ENCODE results near the gene DENND4B. TPM values are rescaled to one million over a fixed set of nuclear protein-coding genes. Genes with fewer than 3 reads are reported as not detected.

The DENND4B gene
- polyA plus RNA-seq, 1 of the 3 experiments (the other 2 are of a cell fraction), result 29.6 TPM

- Histone ChIP-seq H3K9me3 (no peaks in the 10 kb centered on the region), H3K4me2 (no peak overlapping the region), H2AFZ (ENCODE audit: low read depth) (no peak overlapping the region), H3K27ac (ENCODE audit: low read depth in 2 of 2, low read length in 1 of 2) (no peak overlapping the region), H3K9me2 (no peaks in the 10 kb centered on the region), H3K9ac (no peak overlapping the region), H3K27me3 (ENCODE audit: insufficient read depth) (no peaks in the 10 kb centered on the region), H3K36me3 (replicated peaks in 1 of 2; ENCODE audit: control insufficient read depth in 1 of 2, insufficient read depth in 2 of 2, low read length in 1 of 2) (peaks cover 0 to 56% of the 10 kb centered on the region in 2 experiments), H3K4me1 (ENCODE audit: control insufficient read depth in 1 of 2, insufficient read depth in 2 of 2, low read depth in 1 of 2, low read length in 1 of 2) (peaks cover 0 to 11% of the 10 kb centered on the region in 2 experiments; a peak in 1 of 4 replicates), H3K79me2 (ENCODE audit: insufficient read depth) (no peaks in the 10 kb centered on the region), H4K20me1 (ENCODE audit: insufficient read depth) (no peaks in the 10 kb centered on the region), H3K4me3 (ENCODE audit: low read depth in 2 of 2, low read length in 1 of 2) (no peak overlapping the region), H3F3A (replicated peaks; ENCODE audit: insufficient read depth) (peaks cover 2% of the 10 kb centered on the region)
- TF ChIP-seq GABPA (IDR thresholded peaks at IDR 0.05; ENCODE audit: low read depth), result no peak
- TF ChIP-seq RCOR1 (IDR thresholded peaks at IDR 0.05; ENCODE audit: low read length), result no peak
- no peak for TF ChIP-seq CHD2 (IDR thresholded peaks at IDR 0.05; ENCODE audit: low read length, partially characterized antibody)
- ChIA-PET CTCF (interaction anchor here (1.3 kb wide), 1 partner anchor 12 kb away, joined by 4 read pairs; no protein-coding TSS in a partner anchor), POLR2A (interaction anchor here (0.6 kb wide), 1 partner anchor 300 kb away, joined by 3 read pairs; no protein-coding TSS in a partner anchor)
- DNase-seq, result peak; percentile 15
- 96% methylated on average over 9 of the region's 11 CpGs for WGBS (ENCODE audit: low lambda C conversion rate)
These were observed 12.6 kb downstream of the DENND4B start for GRCh38 chr1:153933955-153934354.

DNA sequence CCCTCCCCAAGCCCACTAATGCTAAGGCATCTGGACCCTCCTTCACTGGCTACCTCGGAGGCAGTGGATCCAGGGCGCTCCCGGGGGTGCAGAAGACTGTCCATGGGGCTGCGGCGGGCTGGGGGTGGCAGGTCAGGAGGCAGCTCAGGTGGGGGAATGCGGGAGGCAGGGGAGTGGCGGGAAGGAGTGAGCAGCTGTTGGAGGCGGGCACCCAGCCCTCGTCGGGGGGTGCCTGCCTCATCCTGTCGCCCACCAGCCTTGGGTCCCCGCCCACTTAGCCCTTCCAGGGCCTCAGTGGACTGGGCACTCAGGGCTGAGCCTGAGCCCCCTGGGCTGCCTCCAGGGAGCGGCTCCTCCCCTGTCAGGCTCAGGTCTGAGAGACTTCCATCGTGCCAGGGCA, 13.1 kb downstream of the DENND4B start:
- TF ChIP-seq, protein P1, sequence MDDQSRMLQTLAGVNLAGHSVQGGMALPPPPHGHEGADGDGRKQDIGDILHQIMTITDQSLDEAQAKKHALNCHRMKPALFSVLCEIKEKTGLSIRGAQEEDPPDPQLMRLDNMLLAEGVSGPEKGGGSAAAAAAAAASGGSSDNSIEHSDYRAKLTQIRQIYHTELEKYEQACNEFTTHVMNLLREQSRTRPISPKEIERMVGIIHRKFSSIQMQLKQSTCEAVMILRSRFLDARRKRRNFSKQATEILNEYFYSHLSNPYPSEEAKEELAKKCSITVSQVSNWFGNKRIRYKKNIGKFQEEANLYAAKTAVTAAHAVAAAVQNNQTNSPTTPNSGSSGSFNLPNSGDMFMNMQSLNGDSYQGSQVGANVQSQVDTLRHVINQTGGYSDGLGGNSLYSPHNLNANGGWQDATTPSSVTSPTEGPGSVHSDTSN (IDR thresholded peaks at IDR 0.05), result no peak
- TF ChIP-seq, protein P2, sequence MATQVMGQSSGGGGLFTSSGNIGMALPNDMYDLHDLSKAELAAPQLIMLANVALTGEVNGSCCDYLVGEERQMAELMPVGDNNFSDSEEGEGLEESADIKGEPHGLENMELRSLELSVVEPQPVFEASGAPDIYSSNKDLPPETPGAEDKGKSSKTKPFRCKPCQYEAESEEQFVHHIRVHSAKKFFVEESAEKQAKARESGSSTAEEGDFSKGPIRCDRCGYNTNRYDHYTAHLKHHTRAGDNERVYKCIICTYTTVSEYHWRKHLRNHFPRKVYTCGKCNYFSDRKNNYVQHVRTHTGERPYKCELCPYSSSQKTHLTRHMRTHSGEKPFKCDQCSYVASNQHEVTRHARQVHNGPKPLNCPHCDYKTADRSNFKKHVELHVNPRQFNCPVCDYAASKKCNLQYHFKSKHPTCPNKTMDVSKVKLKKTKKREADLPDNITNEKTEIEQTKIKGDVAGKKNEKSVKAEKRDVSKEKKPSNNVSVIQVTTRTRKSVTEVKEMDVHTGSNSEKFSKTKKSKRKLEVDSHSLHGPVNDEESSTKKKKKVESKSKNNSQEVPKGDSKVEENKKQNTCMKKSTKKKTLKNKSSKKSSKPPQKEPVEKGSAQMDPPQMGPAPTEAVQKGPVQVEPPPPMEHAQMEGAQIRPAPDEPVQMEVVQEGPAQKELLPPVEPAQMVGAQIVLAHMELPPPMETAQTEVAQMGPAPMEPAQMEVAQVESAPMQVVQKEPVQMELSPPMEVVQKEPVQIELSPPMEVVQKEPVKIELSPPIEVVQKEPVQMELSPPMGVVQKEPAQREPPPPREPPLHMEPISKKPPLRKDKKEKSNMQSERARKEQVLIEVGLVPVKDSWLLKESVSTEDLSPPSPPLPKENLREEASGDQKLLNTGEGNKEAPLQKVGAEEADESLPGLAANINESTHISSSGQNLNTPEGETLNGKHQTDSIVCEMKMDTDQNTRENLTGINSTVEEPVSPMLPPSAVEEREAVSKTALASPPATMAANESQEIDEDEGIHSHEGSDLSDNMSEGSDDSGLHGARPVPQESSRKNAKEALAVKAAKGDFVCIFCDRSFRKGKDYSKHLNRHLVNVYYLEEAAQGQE (IDR thresholded peaks at IDR 0.05; ENCODE audit: low read depth, low read length), result no peak
- TF ChIP-seq YY1 (IDR thresholded peaks at IDR 0.05; ENCODE audit: low read depth) (no peak), SIN3A (IDR thresholded peaks at IDR 0.05; ENCODE audit: borderline replicate concordance, low read depth, low read length) (no peak), FOSL2 (IDR thresholded peaks at IDR 0.05; ENCODE audit: borderline replicate concordance, low read depth) (no peak), FOXJ3 (CRISPR knock-in tag; IDR thresholded peaks at IDR 0.05) (no peak), SMC3 (IDR thresholded peaks at IDR 0.05; ENCODE audit: low read depth, low read length) (no peak), RCOR1 (IDR thresholded peaks at IDR 0.05; ENCODE audit: low read length) (no peak), TCF12 (IDR thresholded peaks at IDR 0.05) (no peak), MEF2A (IDR thresholded peaks at IDR 0.05; ENCODE audit: borderline replicate concordance, low read depth) (no peak), IRF3 (IDR thresholded peaks at IDR 0.05; ENCODE audit: low read depth, low read length) (no peak)
- Histone ChIP-seq H3F3A (replicated peaks; ENCODE audit: insufficient read depth) (peaks cover 6% of the 10 kb centered on the region), H3K79me2 (ENCODE audit: insufficient read depth) (no peaks in the 10 kb centered on the region), H3K4me1 (ENCODE audit: control insufficient read depth in 1 of 2, insufficient read depth in 2 of 2, low read depth in 1 of 2, low read length in 1 of 2) (peaks cover 0 to 15% of the 10 kb centered on the region in 2 experiments; a peak in 1 of 4 replicates), H3K4me3 (ENCODE audit: low read depth in 2 of 2, low read length in 1 of 2) (no peak overlapping the region), H3K4me2 (no peak overlapping the region), H3K9me3 (no peaks in the 10 kb centered on the region), H3K9me2 (no peaks in the 10 kb centered on the region), H3K9ac (no peak overlapping the region), H2AFZ (ENCODE audit: low read depth) (no peak overlapping the region), H3K27me3 (ENCODE audit: insufficient read depth) (no peaks in the 10 kb centered on the region), H3K27ac (ENCODE audit: low read depth in 2 of 2, low read length in 1 of 2) (no peak overlapping the region), H4K20me1 (ENCODE audit: insufficient read depth) (no peaks in the 10 kb centered on the region), H3K36me3 (replicated peaks in 1 of 2; ENCODE audit: control insufficient read depth in 1 of 2, insufficient read depth in 2 of 2, low read length in 1 of 2) (peaks cover 0 to 52% of the 10 kb centered on the region in 2 experiments)
- ChIA-PET POLR2A (no interaction called here), CTCF (no interaction called here)
- 94% methylated on average over 11 of the region's 14 CpGs for whole genome bisulfite sequencing (ENCODE audit: low lambda C conversion rate)
- DNase-seq, result peak; percentile 16

Measured in SK-N-SH (cell line).